Measurements from ENCODE around the gene ME1.
A peak's percentile ranks its signal among the peaks of the same experiment; 100 is the strongest.
"Not testable (repeated sequence)": the region's sequence is repeated elsewhere in the genome, so short reads cannot be mapped to it uniquely, and the experiment has no call there.

The ME1 gene

GRCh38 chr6:83285917-83286316 is 144.9 kb downstream of the ME1 start:
- no peak for DNase-seq (ENCODE audit: low read depth)
- no peak overlapping the region for H3K4me3 ChIP-seq (ENCODE audit: low read depth, low read length)

- no peak for DNase-seq (ENCODE audit: low read depth)
Observed at GRCh38 chr6:83273596-83273995, 157.3 kb downstream of the ME1 start.

GRCh38 chr6:83270971-83271719 is 159.7 kb downstream of the ME1 start:
- no peak overlapping the region for H3K4me3 ChIP-seq (ENCODE audit: low read depth, low read length)
- no peak for DNase-seq (ENCODE audit: low read depth)

More at GRCh38 chr6:83273596-83273995, 157.3 kb downstream of the ME1 start:
- no peak overlapping the region for H3K4me3 ChIP-seq (ENCODE audit: low read depth, low read length)

- no peak overlapping the region for H3K4me3 ChIP-seq (ENCODE audit: low read depth, low read length)
- DNase-seq (ENCODE audit: low read depth), result no peak
Observed at GRCh38 chr6:83265384-83265783, 165.5 kb downstream of the ME1 start.

GRCh38 chr6:83260577-83260976 is 170.3 kb downstream of the ME1 start:
- no peak for DNase-seq (ENCODE audit: low read depth)
- no peak overlapping the region for H3K4me3 ChIP-seq (ENCODE audit: low read depth, low read length)

GRCh38 chr6:83258517-83258916 is 172.3 kb downstream of the ME1 start:
- no peak for DNase-seq (ENCODE audit: low read depth)

GRCh38 chr6:83257791-83258190 is 173.1 kb downstream of the ME1 start:
- no peak for DNase-seq (ENCODE audit: low read depth)
- no peak overlapping the region for H3K4me3 ChIP-seq (ENCODE audit: low read depth, low read length)

More at GRCh38 chr6:83258517-83258916, 172.3 kb downstream of the ME1 start:
- no peak overlapping the region for H3K4me3 ChIP-seq (ENCODE audit: low read depth, low read length)

- DNase-seq (ENCODE audit: low read depth), result not testable (repeated sequence)
Observed at GRCh38 chr6:83256719-83257118, 174.1 kb downstream of the ME1 start.

GRCh38 chr6:83252719-83253118 is 178.1 kb downstream of the ME1 start:
- no peak overlapping the region for H3K4me3 ChIP-seq (ENCODE audit: low read depth, low read length)
- no peak for DNase-seq (ENCODE audit: low read depth)

More at GRCh38 chr6:83256719-83257118, 174.1 kb downstream of the ME1 start:
- not testable (repeated sequence) for H3K4me3 ChIP-seq (ENCODE audit: low read depth, low read length)

GRCh38 chr6:83250235-83250634 is 180.6 kb downstream of the ME1 start:
- DNase-seq (ENCODE audit: low read depth), result no peak
- H3K4me3 ChIP-seq (ENCODE audit: low read depth, low read length), result no peak overlapping the region

GRCh38 chr6:83247471-83247870 is 183.4 kb downstream of the ME1 start:
- H3K4me3 ChIP-seq (ENCODE audit: low read depth, low read length), result no peak overlapping the region
- no peak for DNase-seq (ENCODE audit: low read depth)

- no peak overlapping the region for H3K4me3 ChIP-seq (ENCODE audit: low read depth, low read length)
- peak; percentile 31 for DNase-seq (ENCODE audit: low read depth)
Observed at GRCh38 chr6:83231146-83231545, 199.7 kb downstream of the ME1 start.

GRCh38 chr6:83226517-83226916 is 204.3 kb downstream of the ME1 start:
- no peak overlapping the region for H3K4me3 ChIP-seq (ENCODE audit: low read depth, low read length)

GRCh38 chr6:83221889-83222479 is 208.9 kb downstream of the ME1 start:
- H3K4me3 ChIP-seq (ENCODE audit: low read depth, low read length), result no peak overlapping the region
- DNase-seq (ENCODE audit: low read depth), result no peak

More at GRCh38 chr6:83226517-83226916, 204.3 kb downstream of the ME1 start:
- DNase-seq (ENCODE audit: low read depth), result no peak

GRCh38 chr6:83221276-83221675 is 209.6 kb downstream of the ME1 start:
- H3K4me3 ChIP-seq (ENCODE audit: low read depth, low read length), result no peak overlapping the region
- DNase-seq (ENCODE audit: low read depth), result no peak

- no peak for DNase-seq (ENCODE audit: low read depth)
- no peak overlapping the region for H3K4me3 ChIP-seq (ENCODE audit: low read depth, low read length)
Observed at GRCh38 chr6:83220121-83220520, 210.7 kb downstream of the ME1 start.

- H3K4me3 ChIP-seq (ENCODE audit: low read depth, low read length), result no peak overlapping the region
- no peak for DNase-seq (ENCODE audit: low read depth)
Observed at GRCh38 chr6:83218646-83219045, 212.2 kb downstream of the ME1 start.

GRCh38 chr6:83216806-83217205 is 214.0 kb downstream of the ME1 start:
- H3K4me3 ChIP-seq (ENCODE audit: low read depth, low read length), result no peak overlapping the region
- DNase-seq (ENCODE audit: low read depth), result no peak

- no peak overlapping the region for H3K4me3 ChIP-seq (ENCODE audit: low read depth, low read length)
- peak; percentile 50 for DNase-seq (ENCODE audit: low read depth)
Observed at GRCh38 chr6:83215131-83216047, 215.5 kb downstream of the ME1 start.

- no peak overlapping the region for H3K4me3 ChIP-seq (ENCODE audit: low read depth, low read length)
- no peak for DNase-seq (ENCODE audit: low read depth)
Observed at GRCh38 chr6:83202031-83202430, 228.8 kb downstream of the ME1 start.

Data from skeletal muscle cell (primary cell).